HG03064 (cell line): ENCODE data around the gene SLC9A3.

Experiments used
- ATAC-seq: cut with Tn5 transposase; IDR thresholded peaks from one replicate; pipeline ENCODE4 v1.9.1; 2021; ENCODE audit warnings: low read depth; ENCODE audit not compliant: unreplicated experiment

The SLC9A3 gene

DNA sequence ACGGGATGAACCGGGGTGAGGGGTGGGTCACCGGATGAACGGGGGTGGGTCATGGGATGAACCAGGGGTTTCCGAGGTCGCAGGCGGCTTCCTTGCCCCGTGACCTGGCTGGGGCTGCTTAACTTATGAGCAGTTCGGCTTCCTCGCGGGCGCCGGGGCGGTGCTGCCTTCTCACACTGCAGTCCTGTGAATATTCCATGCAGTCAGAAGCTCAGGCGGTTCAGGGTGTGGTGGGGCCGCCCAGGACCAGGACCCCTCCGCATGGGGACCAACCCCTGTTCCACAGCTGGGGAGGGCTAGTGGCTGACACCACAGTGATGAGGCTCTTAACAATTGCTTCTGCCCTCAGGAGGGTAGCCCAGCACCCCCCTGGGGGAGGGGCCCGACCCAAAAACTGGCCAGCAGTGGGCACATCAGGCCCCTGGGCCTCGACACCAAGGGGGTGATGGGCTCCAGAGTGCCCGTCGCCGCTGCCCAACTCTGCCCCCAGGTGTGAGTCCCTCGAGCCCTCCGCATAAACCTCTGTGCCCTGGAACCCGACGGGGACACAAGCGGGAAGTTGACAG, 30.9 kb upstream of the SLC9A3 start:
- ATAC-seq, result no peak

- ATAC-seq, result no peak
Measured at GRCh38 chr5:554284-554988, 30.2 kb upstream of the SLC9A3 start.

DNA sequence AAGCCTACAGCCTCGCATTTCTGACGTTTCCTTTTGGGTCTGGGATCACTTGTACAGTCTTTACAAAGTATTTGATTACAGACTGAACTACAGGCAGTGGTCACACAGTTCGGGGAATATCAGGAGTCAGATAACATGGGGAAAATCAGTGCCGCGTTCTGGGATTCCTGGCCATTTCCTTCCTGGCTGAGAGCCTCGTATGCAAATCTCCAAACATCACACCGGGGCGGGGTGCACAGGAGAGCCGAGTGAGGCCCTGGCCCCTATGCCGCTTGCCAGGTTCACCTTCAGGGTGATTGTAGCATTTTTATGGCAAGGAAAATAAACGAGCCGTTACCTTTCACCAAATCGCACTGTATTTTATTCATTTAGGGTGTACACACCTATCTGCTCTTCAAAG, 29.6 kb upstream of the SLC9A3 start:
- no peak for ATAC-seq

DNA sequence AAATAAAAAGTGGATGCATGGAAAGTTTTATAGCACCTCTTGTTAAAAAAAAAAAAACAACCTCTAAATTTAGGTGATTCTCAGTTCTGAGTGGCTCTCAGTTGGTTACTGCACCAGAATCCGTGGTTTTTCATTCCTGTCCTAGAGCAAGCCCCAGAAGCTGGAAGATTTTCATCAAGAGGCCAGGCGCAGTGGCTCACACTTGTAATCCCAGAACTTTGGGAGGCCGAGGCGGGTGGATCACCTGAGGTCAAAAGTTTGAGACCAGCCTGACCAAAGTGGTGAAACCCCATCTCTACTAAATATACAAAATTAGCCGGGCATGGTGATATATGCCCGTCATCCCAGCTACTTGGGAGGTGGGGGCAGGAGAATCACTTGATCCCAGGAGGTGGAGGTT, 27.2 kb upstream of the SLC9A3 start:
- ATAC-seq, result no peak

DNA sequence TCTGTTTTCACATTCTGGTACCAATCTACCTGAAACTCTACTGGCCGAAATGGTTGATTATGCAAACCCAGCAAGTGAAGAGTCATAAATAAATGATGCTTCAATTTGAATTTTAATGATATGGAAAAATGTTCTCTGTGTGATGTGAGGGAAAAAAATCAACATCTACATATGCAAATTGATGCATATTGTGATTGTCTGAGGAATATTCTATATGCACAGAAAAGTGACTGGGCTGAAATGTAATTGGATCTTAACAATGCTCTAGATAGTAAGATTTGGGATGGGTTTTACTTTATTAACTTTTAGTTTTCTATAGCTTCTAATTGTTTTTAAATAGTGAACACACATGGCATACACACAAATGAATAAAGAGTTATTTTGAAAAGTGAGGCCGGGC, 25.0 kb upstream of the SLC9A3 start:
- ATAC-seq, result no peak

GRCh38 chr5:548256-548655, 24.0 kb upstream of the SLC9A3 start:
- ATAC-seq, result no peak

DNA sequence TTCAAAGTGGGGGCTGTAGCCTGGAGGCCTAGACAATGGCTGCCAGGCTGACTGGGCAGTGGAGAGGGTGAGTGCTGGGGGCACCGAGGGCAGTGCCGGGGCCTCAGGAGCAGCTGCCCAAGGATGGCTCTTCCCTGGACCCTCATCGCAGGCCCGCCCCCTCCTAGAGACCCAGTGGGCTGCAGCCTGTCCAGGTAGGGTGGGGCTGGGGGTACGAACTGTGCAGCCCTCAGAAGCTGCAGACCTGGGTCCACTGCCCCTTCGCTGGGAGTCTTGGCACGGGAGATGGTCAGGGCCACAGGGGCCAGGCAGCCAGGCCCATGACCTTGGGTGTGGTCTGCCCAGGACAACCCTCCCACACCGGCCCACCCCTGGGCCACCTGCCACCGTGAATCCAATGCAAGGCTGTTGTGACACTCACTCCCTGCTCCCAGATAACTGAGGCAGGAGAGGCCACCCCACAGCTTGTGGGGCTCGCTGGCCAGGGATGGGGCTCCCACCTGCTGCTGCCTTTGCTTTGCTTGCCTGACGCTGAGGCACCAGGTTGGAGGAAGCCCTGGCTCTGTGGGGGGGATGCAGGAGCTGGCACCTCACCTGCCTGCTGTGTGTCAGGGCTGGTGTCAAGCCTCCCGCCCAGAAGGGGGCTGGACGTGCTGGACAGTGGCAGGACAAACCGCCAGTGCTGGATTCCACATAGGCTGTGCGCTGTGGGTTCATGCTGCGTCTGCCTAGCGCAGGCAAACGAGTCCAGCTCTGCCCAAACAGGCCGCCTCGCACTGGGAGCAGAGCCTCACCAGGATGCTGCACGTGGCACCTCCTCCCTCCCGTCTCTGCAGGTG, 23.1 kb upstream of the SLC9A3 start:
- no peak for ATAC-seq

DNA sequence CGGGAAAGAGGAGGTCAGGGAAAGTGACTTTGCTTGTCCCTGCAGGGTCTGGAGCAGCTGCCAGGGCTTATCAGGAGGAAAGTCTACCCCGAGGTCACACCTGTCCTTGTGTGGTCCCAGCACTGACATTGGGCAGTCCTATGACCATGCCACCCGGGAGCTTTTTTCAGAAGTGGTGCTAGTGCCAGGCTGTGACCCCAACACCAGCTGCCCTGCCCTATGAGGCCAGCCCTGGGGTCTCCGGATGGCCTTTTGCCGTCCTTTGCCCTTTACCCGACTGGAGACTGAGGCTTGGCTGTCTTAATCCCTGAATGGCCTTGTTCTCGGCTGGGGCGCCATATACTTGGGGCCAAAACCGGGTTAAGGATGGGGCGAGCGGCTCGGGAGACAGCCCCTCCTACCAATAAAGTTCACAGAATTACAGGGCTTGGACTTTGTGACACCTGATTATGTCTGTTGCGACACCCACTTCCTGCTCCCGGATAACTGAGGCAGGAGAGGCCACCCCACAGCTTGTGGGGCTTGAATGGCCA, 22.2 kb upstream of the SLC9A3 start:
- ATAC-seq, result no peak

- ATAC-seq, result no peak
Measured at GRCh38 chr5:545641-546375, 21.6 kb upstream of the SLC9A3 start.

GRCh38 chr5:544675-545355, 20.6 kb upstream of the SLC9A3 start:
- ATAC-seq, result no peak

DNA sequence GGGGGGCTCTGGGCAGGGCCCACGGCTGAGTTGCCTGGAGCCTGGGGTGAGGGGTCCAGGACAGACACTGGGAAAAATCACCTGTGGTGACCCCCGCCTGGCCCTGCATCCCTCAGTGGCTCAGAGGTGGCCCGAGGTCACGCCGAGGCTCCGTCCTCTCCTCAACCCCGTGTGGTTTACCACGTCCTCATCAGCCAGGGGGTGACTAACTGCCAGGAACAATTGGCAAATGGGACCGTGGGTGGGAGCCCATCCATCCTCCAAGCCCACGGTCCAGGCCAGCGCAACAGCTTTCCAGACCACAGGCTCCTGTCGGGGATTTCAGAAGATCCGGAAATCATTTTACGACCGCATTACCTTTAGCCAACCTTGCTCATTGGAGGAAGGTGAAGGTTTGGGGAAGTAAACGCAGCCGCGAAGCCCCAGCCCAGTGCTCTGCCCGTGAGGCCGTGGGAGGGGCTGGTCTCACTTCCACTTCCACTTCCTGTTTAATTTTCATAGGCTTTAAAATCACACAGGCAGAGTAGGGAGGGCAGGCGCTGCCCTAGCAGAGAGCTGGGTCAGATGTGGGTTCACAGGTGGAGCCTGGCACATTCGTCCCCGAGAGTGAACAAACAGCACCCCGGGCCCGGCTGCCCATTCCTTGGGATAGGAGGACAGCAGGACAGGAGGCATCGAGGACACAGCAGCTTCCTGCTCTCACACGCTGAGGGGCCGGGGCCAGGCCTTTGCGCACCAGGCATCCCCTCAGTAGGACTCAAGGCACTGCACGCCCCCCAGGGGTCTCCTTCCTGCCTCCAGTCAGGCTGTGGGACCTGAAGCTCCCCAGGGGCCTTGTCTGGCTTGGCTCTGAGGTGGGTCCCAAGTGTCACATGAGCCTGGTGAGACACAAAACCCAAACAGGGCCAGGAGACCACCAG, 19.8 kb upstream of the SLC9A3 start:
- ATAC-seq, result peak; percentile 90

DNA sequence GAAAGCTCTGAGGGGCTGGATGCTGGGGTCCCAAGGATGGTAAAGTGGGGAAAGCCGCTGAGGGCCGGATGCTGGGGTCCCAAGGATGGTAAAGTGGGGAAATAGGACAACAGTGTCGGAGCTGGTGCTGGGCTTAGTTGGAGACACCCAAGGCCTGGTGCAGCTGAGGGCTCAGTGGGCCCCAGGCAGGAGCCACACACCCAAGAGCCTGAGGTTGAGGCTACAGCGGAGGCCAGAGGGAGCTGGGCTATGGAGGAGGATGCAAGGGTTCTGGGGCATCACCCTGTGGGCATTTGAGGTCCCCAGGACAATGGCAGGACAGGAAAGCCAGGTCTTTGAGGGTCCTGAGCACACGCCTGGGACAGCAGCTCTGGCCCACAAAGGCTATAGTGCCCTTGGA, 19.1 kb upstream of the SLC9A3 start:
- ATAC-seq, result no peak

DNA sequence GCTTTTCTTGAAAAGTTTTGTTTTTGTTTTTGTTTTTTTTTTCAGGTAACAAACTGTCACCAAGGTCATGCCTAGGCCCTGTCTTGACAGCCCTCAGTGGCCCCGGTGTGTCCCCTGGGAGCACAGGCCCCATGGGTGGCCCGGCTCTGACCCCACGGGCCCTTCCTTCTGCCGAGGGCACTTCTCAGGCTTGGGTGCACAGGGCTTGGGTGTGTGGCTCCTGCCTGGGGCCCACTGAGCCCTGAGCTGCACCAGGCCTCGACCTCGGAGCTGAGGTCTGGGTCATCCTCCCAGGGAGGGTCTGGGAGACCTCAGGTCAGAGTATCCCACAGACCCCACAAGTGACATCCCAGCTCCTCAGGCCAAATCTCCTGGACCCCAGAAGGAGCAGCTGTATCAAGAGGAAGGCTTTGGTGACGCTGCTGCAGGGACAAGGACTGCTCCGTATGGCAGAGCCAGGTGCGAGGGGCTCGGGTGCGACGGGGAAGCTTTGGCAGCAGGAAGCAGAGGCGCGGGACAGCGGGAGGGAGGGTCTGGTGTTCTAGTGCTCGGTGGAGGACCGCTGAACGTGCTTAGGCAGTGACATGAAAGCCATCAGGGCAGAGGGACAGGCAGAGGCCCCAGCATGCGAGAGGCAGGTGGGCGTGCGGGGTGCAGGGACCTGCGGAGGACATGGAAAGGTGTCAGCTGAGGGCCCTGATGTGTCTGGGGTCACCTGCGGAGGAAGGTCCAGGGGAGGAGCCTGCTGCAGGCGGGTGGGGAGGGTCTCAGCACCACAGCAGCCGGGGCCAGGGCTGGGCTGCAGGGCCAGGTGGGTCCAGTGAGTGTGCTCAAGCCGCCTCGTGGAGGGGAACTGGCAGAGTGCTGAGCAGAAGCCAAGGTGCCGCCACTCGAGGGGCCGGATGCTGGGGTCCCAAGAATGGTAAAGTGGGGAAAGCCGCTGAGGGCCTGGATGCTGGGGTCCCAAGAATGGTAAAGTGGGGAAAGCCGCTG, 18.4 kb upstream of the SLC9A3 start:
- ATAC-seq, result no peak

- ATAC-seq, result no peak
Measured at GRCh38 chr5:541539-542318, 17.5 kb upstream of the SLC9A3 start.

- no peak for ATAC-seq
Measured at GRCh38 chr5:540906-541538, 16.8 kb upstream of the SLC9A3 start.

DNA sequence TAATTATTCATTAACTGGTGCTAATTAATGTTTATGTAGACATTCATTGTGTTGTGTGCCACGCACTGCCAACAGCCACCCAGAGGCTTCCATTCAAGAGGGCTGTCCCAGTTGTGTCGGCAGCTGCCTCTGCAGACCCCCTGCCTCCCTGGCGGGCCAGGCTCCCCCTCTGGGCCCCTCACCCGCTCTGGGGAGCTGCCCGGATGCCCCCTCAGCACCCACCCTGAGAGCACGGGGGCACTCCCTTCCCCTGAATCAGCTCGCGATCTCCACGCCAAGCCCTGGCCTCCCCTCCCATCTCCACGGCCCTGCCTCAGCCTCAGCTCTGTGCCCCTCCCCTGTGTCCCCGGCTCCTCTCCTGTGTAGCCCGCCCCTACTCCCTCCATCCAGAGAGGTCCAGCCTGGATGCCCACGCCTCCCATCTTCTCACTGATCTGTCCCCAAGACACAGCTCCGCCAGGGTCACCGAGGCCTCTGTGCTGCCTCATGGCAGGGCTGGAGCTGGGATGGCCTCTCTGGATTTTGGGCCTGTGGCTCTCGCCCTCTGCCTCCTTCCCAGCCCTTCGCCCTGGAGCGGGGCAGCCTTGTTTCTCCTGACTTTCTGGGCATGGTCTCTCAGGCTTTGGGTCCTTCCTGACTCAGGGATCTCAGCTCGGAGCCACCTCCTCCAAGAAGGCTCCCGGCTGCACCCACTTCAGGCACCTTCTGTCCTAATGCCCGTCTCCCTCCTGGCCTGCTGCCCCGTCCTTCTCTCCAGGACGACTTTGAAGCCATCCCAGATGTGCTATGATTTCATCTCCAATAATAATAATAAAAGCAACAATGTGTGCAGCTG, 16.0 kb upstream of the SLC9A3 start:
- ATAC-seq, result no peak
